H1 (cell line): ENCODE results near the gene TCHP. TPM values are rescaled to one million over a fixed set of nuclear protein-coding genes. Genes with fewer than 3 reads are reported as not detected.

Experiments
- CTCF ChIA-PET: fragments of 300-600 bp; sonication (Branson Sonifier 250); formaldehyde crosslinking; loops from one replicate; lab custom pipeline; 2021; ENCODE audit not compliant: partially characterized antibody; lab: Charles Lee
- POLR2A ChIA-PET: fragments of 300-600 bp; sonication (Branson Sonifier 250); formaldehyde crosslinking; loops from one replicate; lab custom pipeline; 2021; ENCODE audit warnings: inconsistent platforms; ENCODE audit not compliant: partially characterized antibody; lab: Charles Lee
- DNase-seq, 2 experiments: peaks; one replicate each; pipeline versions ENCODE4 v3.0.0 to v3.0.0-alpha.2; 2010 to 2022; ENCODE audit warnings: low spot score in 2 of 2, low read depth in 1 of 2, mixed read lengths in 1 of 2
- FAIRE-seq: peaks from 2 replicates; lab custom pipeline; 2011; peaks lifted over from hg19 to GRCh38; lab: Jason Lieb, UNC
- H2AFZ ChIP-seq: 2 replicates; pipeline ENCODE4 v1.8.1; 2012; ENCODE audit warnings: low read length, inconsistent platforms
- H2AK5ac ChIP-seq: 2 replicates; pipeline ENCODE4 v1.6.1; 2013; ENCODE audit warnings: low read depth, low read length
- H2BK120ac ChIP-seq: replicated peaks from 2 replicates; pipeline ENCODE3; 2013; ENCODE audit warnings: low read depth, low read length, inconsistent platforms
- H2BK12ac ChIP-seq: 2 replicates; pipeline ENCODE4 v1.6.1; 2013; ENCODE audit warnings: low read depth, low read length
- H2BK15ac ChIP-seq: 2 replicates; pipeline ENCODE4 v1.6.1; 2013; ENCODE audit warnings: low read length
- H2BK20ac ChIP-seq: 2 replicates; pipeline ENCODE4 v1.6.1; 2013; ENCODE audit warnings: low read length
- H2BK5ac ChIP-seq: 2 replicates; pipeline ENCODE4 v1.6.1; 2013; ENCODE audit warnings: low read depth, low read length
- H3K14ac ChIP-seq: 2 replicates; pipeline ENCODE4 v1.6.1; 2013; ENCODE audit warnings: inconsistent platforms; ENCODE audit not compliant: insufficient read length
- H3K18ac ChIP-seq: 2 replicates; pipeline ENCODE4 v1.6.1; 2013; ENCODE audit warnings: low read length; ENCODE audit errors: extremely low read depth
- H3K23ac ChIP-seq: 2 replicates; pipeline ENCODE4 v1.6.1; 2013; ENCODE audit warnings: inconsistent platforms; ENCODE audit not compliant: insufficient read length
- H3K23me2 ChIP-seq: 2 replicates; pipeline ENCODE4 v1.6.1; 2013; ENCODE audit warnings: low read depth, low read length
- H3K27ac ChIP-seq: 2 replicates; pipeline ENCODE4 v1.6.1; 2011; ENCODE audit warnings: low read depth, low read length, inconsistent platforms
- H3K27me3 ChIP-seq, 4 experiments: replicated peaks in 1 of 4; 1 replicate in 1 of 4; 2 replicates in 3 of 4; pipeline versions ENCODE4 v1.6.1 to v1.8.1; 2011 to 2013; ENCODE audit warnings: low read length in 3 of 4, mild to moderate bottlenecking in 3 of 4, inconsistent platforms in 2 of 4, mixed read lengths in 2 of 4, moderate library complexity in 1 of 4; ENCODE audit not compliant: control insufficient read depth in 3 of 4, insufficient read depth in 3 of 4; ENCODE audit errors: extremely low read depth in 1 of 4
- H3K36me3 ChIP-seq, 4 experiments: 2 replicates each; pipeline versions ENCODE4 v1.6.1 to v1.8.1; 2011 to 2013; ENCODE audit warnings: mild to moderate bottlenecking in 4 of 4, low read length in 3 of 4, moderate library complexity in 2 of 4, control low read depth in 1 of 4, inconsistent platforms in 1 of 4; ENCODE audit not compliant: insufficient read depth in 4 of 4, control insufficient read depth in 2 of 4
- H3K4ac ChIP-seq: replicated peaks from 2 replicates; pipeline ENCODE3; 2013; ENCODE audit warnings: low read length, low read depth, mixed read lengths, inconsistent platforms; ENCODE audit not compliant: insufficient read length
- H3K4me1 ChIP-seq, 4 experiments: replicated peaks in 1 of 4; 1 replicate in 1 of 4; 2 replicates in 3 of 4; pipeline versions ENCODE4 v1.6.1 to v1.8.1; 2011 to 2013; ENCODE audit warnings: low read length in 3 of 4, inconsistent platforms in 2 of 4, mixed read lengths in 1 of 4; ENCODE audit not compliant: insufficient read depth in 4 of 4, control insufficient read depth in 3 of 4
- H3K4me2 ChIP-seq, 2 experiments: 2 replicates each; pipeline versions ENCODE4 v1.6.1 to v1.8.1; 2011 to 2013; ENCODE audit warnings: low read depth in 2 of 2, low read length in 2 of 2, control low read depth in 1 of 2, inconsistent platforms in 1 of 2, mild to moderate bottlenecking in 1 of 2; ENCODE audit not compliant: insufficient read depth in 1 of 2
- H3K4me3 ChIP-seq, 4 experiments: fragments of 200-600, 300-600 bp in 1 of 4; sonication (generic), shearing (Covaris generic), sonication (Bioruptor Twin) in 1 of 4; 2 replicates each; pipeline versions ENCODE4 v1.5.1 to v1.8.1; 2011 to 2016; ENCODE audit warnings: low read length in 4 of 4, low read depth in 3 of 4, control low read depth in 2 of 4, inconsistent platforms in 2 of 4, mild to moderate bottlenecking in 2 of 4, mixed read lengths in 1 of 4, moderate library complexity in 1 of 4; ENCODE audit not compliant: insufficient read depth in 2 of 4; ENCODE audit errors: extremely low read depth in 1 of 4
- H3K56ac ChIP-seq: replicated peaks from 2 replicates; pipeline ENCODE3; 2013; ENCODE audit warnings: low read depth, mild to moderate bottlenecking, mixed read lengths, low read length, inconsistent platforms; ENCODE audit not compliant: insufficient read length
- H3K79me1 ChIP-seq: 2 replicates; pipeline ENCODE4 v1.6.1; 2013; ENCODE audit warnings: low read depth, low read length, control low read depth
- H3K79me2 ChIP-seq, 2 experiments: 2 replicates each; pipeline versions ENCODE4 v1.6.1 to v1.8.1; 2012 to 2013; ENCODE audit warnings: low read length in 2 of 2, mild to moderate bottlenecking in 2 of 2, inconsistent platforms in 1 of 2; ENCODE audit not compliant: insufficient read depth in 2 of 2, control insufficient read depth in 1 of 2
- H3K9ac ChIP-seq, 4 experiments: replicated peaks in 1 of 4; 1 replicate in 1 of 4; 2 replicates in 3 of 4; pipeline versions ENCODE4 v1.6.1 to v1.8.1; 2011 to 2013; ENCODE audit warnings: low read depth in 3 of 4, low read length in 3 of 4, control low read depth in 2 of 4, mild to moderate bottlenecking in 2 of 4, moderate library complexity in 2 of 4, inconsistent platforms in 1 of 4; ENCODE audit errors: extremely low read depth in 1 of 4
- H3K9me3 ChIP-seq, 2 experiments: 2 replicates each; pipeline versions ENCODE4 v1.6.1 to v1.8.1; 2012 to 2013; ENCODE audit warnings: mild to moderate bottlenecking in 2 of 2, moderate library complexity in 2 of 2, control low read depth in 1 of 2, inconsistent platforms in 1 of 2, low read depth in 1 of 2, low read length in 1 of 2, mixed read lengths in 1 of 2; ENCODE audit not compliant: insufficient read depth in 2 of 2
- H4K20me1 ChIP-seq, 2 experiments: replicated peaks in 1 of 2; 2 replicates each; pipeline versions ENCODE3 to v1.8.1; 2011 to 2013; ENCODE audit warnings: inconsistent platforms in 2 of 2, low read length in 2 of 2, mild to moderate bottlenecking in 1 of 2; ENCODE audit not compliant: insufficient read depth in 2 of 2, control insufficient read depth in 1 of 2
- H4K5ac ChIP-seq: 2 replicates; pipeline ENCODE4 v1.6.1; 2013; ENCODE audit warnings: low read length, low read depth, mixed read lengths, inconsistent platforms; ENCODE audit not compliant: insufficient read length
- H4K8ac ChIP-seq: 2 replicates; pipeline ENCODE4 v1.8.0; 2013; ENCODE audit warnings: mild to moderate bottlenecking, moderate library complexity, low read length, inconsistent platforms; ENCODE audit not compliant: insufficient read depth; ENCODE audit errors: extremely low read depth
- H4K91ac ChIP-seq: replicated peaks from 2 replicates; pipeline ENCODE3; 2013; ENCODE audit warnings: low read length, mixed read lengths, inconsistent platforms; ENCODE audit not compliant: insufficient read length
- CBX8 ChIP-seq: fragments of 300-800, 300-1000 bp; sonication (generic); IDR thresholded peaks from 2 replicates; pipeline ENCODE4 v1.7.1; 2016; ENCODE audit warnings: low read depth, low read length, borderline replicate concordance
- GTF2F1 ChIP-seq: IDR thresholded peaks from 2 replicates; pipeline ENCODE4 v1.6.1; 2012; ENCODE audit warnings: low read depth, low read length, improper control_type of control experiment, borderline replicate concordance
- NANOG ChIP-seq: IDR thresholded peaks from 2 replicates; pipeline ENCODE4 v1.6.1; 2011; ENCODE audit warnings: low read length, low read depth, mild to moderate bottlenecking, inconsistent platforms; ENCODE audit not compliant: insufficient read depth, poor library complexity, severe bottlenecking
- POU5F1 ChIP-seq: IDR thresholded peaks from 2 replicates; pipeline ENCODE4 v1.6.1; 2011; ENCODE audit warnings: low read depth, mild to moderate bottlenecking, low read length, moderate library complexity
- SAP30 ChIP-seq: fragments of 300-600 bp; sonication (generic); IDR thresholded peaks from 2 replicates; pipeline ENCODE4 v1.7.1; 2012; ENCODE audit warnings: low read length, moderate library complexity, mild to moderate bottlenecking, inconsistent platforms; ENCODE audit not compliant: insufficient read depth, insufficient replicate concordance
- ZNF274 ChIP-seq: IDR thresholded peaks from 2 replicates; pipeline ENCODE4 v1.7.0; 2012; ENCODE audit warnings: low read length, borderline replicate concordance; ENCODE audit errors: extremely low read depth
- WGBS, 2 experiments: shearing (Covaris generic) in 1 of 2; methylation state at CpG; one replicate each; pipeline versions ENCODE4 v1.1.6 to v1.1.7; 2013 to 2015; ENCODE audit warnings: low lambda C conversion rate in 2 of 2, mixed read lengths in 2 of 2, inconsistent platforms in 1 of 2, low coverage in 1 of 2, missing lambda C conversion rate in 1 of 2; ENCODE audit not compliant: insufficient replicate concordance in 2 of 2, insufficient coverage in 1 of 2, insufficient read length in 1 of 2; ENCODE audit errors: extremely low coverage in 1 of 2, missing lambda C conversion rate in 1 of 2; 5-methylcytosine and 5-hydroxymethylcytosine counted together
- polyA plus RNA-seq, 7 experiments: library from polyadenylated mRNA; depleted of rRNA in 3 of 7; stranded (reverse) in 5 of 7; unstranded in 2 of 7; fragments of >200 nt in 5 of 7; fragments of 200-250 nt in 2 of 7; gene quantifications; 1 replicate in 5 of 7; 2 replicates in 1 of 7; 4 replicates in 1 of 7; pipeline versions ENCODE4 v1.2.1 to v1.2.3, GENCODE V29; 2011 to 2013; ENCODE audit warnings: missing spikeins in 2 of 7, mixed read lengths in 2 of 7
- total RNA-seq: library from RNA; stranded (reverse); fragmentation: NEBNext Ultra II Directional; extraction: Animal tissue kit (Norgen Biotek cat#: 25700); gene quantifications from 2 replicates; pipeline ENCODE4 v1.2.1, GENCODE V29; 2021

The TCHP gene
- total and polyA plus RNA-seq, 2 of the 8 experiments (the other 6 are each of a cell fraction or from before 2014, with no cell fraction given), result 2.8 to 4.5 TPM

- Histone ChIP-seq H3K4me3 (no peak overlapping the region), H2BK12ac (no peak overlapping the region), H2BK120ac (no peak overlapping the region), H4K91ac (no peak overlapping the region), H3K56ac (no peak overlapping the region), H4K8ac (no peak overlapping the region), H3K79me1 (peaks cover 5% of the 10 kb centered on the region), H3K18ac (no peak overlapping the region), H3K23ac (no peak overlapping the region), H2AK5ac (0 out of 2 replicates have a peak overlapping the region, but pooled peaks have one; percentile 61), H4K20me1 (peaks cover 3 to 6% of the 10 kb centered on the region in 2 experiments), H2BK20ac (no peak overlapping the region), H3K27me3 (no peaks in the 10 kb centered on the region), H3K9ac (no peak overlapping the region), H4K5ac (no peak overlapping the region), H3K4ac (no peak overlapping the region), H3K36me3 (no peaks in the 10 kb centered on the region), H3K27ac (no peak overlapping the region)
- CTCF ChIA-PET, result interaction anchor here (0.6 to 7.1 kb wide), 2 partner anchors 16 to 163 kb away, joined by 3 to 86 read pairs; no protein-coding TSS in a partner anchor
- DNase-seq (no peak), FAIRE-seq (no peak)
- POLR2A ChIA-PET, result no interaction called here
- WGBS, 2 experiments, result 94% methylated on average over 9 of the region's 9 CpGs; no CpG with 5 or more reads in 1 of the 2 experiments
- no peak for TF ChIP-seq POU5F1
- no peak for TF ChIP-seq ZNF274
- no peak for TF ChIP-seq GTF2F1
- no peak for TF ChIP-seq NANOG
- TF ChIP-seq SAP30, result no peak
- no peak for TF ChIP-seq CBX8
- TF ChIP-seq, all 59 proteins: peak for 0
- H2BK5ac ChIP-seq, result no peak overlapping the region
- H3K79me2 ChIP-seq, result no peaks in the 10 kb centered on the region; a peak in 2 of 4 replicates
- H2AFZ ChIP-seq, result no peak overlapping the region
- H3K4me1 ChIP-seq, result peaks cover 0 to 6% (median 4%) of the 10 kb centered on the region in 4 experiments; a peak in 4 of 7 replicates
- H3K4me2 ChIP-seq, result no peak overlapping the region
- H3K23me2 ChIP-seq, result no peaks in the 10 kb centered on the region
- no peaks in the 10 kb centered on the region for H3K9me3 ChIP-seq
- no peak overlapping the region for H3K14ac ChIP-seq
- H2BK15ac ChIP-seq, result no peak overlapping the region
Observed at GRCh38 chr12:109868182-109869051, 31.7 kb upstream of the TCHP start.
